IMR-90 (cell line): Measurements from ENCODE around the gene CBS. TPM values are rescaled to one million over a fixed set of nuclear protein-coding genes. Genes with fewer than 3 reads are reported as not detected.
"Not testable (repeated sequence)": the region's sequence is repeated elsewhere in the genome, so short reads cannot be mapped to it uniquely, and the experiment has no call there.

Source experiments
- ATAC-seq: fragments of 200-7000 bp; cut with Tn5 transposase; 2 replicates; pipeline ENCODE4 v1.9.1; 2020; ENCODE audit warnings: low read depth, mild to moderate bottlenecking, moderate library complexity
- BruUV-seq: library from RNA; stranded (reverse); fragments of 400-500 nt; replicated peaks from 2 replicates; lab custom pipeline; 2021; lab: Mats Ljungman, UMichigan
- CTCF ChIA-PET: fragments of 300-600 bp; formaldehyde crosslinking; extraction: SDS; loops from one replicate; lab custom pipeline; 2021; ENCODE audit warnings: antibody characterized with exemption; lab: Yijun Ruan, JAX
- POLR2A ChIA-PET: fragments of 300-600 bp; sonication (Branson Sonifier 250); formaldehyde crosslinking; loops from one replicate; lab custom pipeline; 2022; ENCODE audit warnings: antibody characterized with exemption; ENCODE audit not compliant: unreplicated experiment; lab: Charles Lee
- DNase-seq: peaks from one replicate; pipeline ENCODE4 v3.0.0; 2013
- H2AFZ ChIP-seq: replicated peaks from 2 replicates; pipeline ENCODE3; 2013; ENCODE audit warnings: low read length, mild to moderate bottlenecking; ENCODE audit not compliant: poor library complexity
- H2AK5ac ChIP-seq: 2 replicates; pipeline ENCODE4 v1.6.1; 2013; ENCODE audit warnings: low read depth, low read length, inconsistent platforms
- H2AK9ac ChIP-seq: replicated peaks from 2 replicates; pipeline ENCODE3; 2013; ENCODE audit warnings: mild to moderate bottlenecking, low read depth, low read length, moderate library complexity; ENCODE audit not compliant: poor library complexity
- H2BK120ac ChIP-seq: 2 replicates; pipeline ENCODE4 v1.6.1; 2013; ENCODE audit warnings: low read depth, low read length, inconsistent platforms
- H2BK15ac ChIP-seq: 3 replicates; pipeline ENCODE4 v1.6.1; 2013; ENCODE audit warnings: low read depth, low read length, inconsistent platforms
- H2BK20ac ChIP-seq: 2 replicates; pipeline ENCODE4 v1.6.1; 2013; ENCODE audit warnings: low read depth, mild to moderate bottlenecking, inconsistent platforms, low read length, moderate library complexity
- H2BK5ac ChIP-seq: 2 replicates; pipeline ENCODE4 v1.6.1; 2013; ENCODE audit warnings: mild to moderate bottlenecking, low read depth, low read length, inconsistent platforms; ENCODE audit not compliant: poor library complexity, severe bottlenecking
- H3K14ac ChIP-seq: replicated peaks from 2 replicates; pipeline ENCODE4 v1.6.1; 2013; ENCODE audit warnings: low read depth, low read length, inconsistent platforms
- H3K18ac ChIP-seq: 2 replicates; pipeline ENCODE4 v1.6.1; 2013; ENCODE audit warnings: low read depth, low read length, control low read depth
- H3K23ac ChIP-seq: 2 replicates; pipeline ENCODE4 v1.6.1; 2013; ENCODE audit warnings: low read depth, low read length, inconsistent platforms
- H3K27ac ChIP-seq: 2 replicates; pipeline ENCODE4 v1.5.1; 2013; ENCODE audit warnings: mild to moderate bottlenecking, control low read depth, low read length; ENCODE audit not compliant: insufficient read depth
- H3K27me3 ChIP-seq: 2 replicates; pipeline ENCODE4 v1.6.1; 2013; ENCODE audit warnings: low read length; ENCODE audit not compliant: control insufficient read depth, insufficient read depth
- H3K36me3 ChIP-seq: 2 replicates; pipeline ENCODE4 v1.6.1; 2013; ENCODE audit warnings: low read length, mixed read lengths; ENCODE audit not compliant: control insufficient read depth, insufficient read depth
- H3K4ac ChIP-seq: 2 replicates; pipeline ENCODE4 v1.6.1; 2013; ENCODE audit warnings: low read depth, low read length, inconsistent platforms
- H3K4me1 ChIP-seq: 2 replicates; pipeline ENCODE4 v1.6.1; 2013; ENCODE audit warnings: low read length, mixed read lengths; ENCODE audit not compliant: control insufficient read depth, insufficient read depth
- H3K4me2 ChIP-seq: 2 replicates; pipeline ENCODE4 v1.6.1; 2013; ENCODE audit warnings: low read depth, mild to moderate bottlenecking, control low read depth, low read length, moderate library complexity
- H3K4me3 ChIP-seq: 2 replicates; pipeline ENCODE4 v1.5.1; 2013; ENCODE audit warnings: low read depth, mild to moderate bottlenecking, control low read depth, low read length, moderate library complexity; ENCODE audit not compliant: insufficient read depth
- H3K56ac ChIP-seq: 2 replicates; pipeline ENCODE4 v1.6.1; 2013; ENCODE audit warnings: low read length, inconsistent platforms; ENCODE audit not compliant: insufficient read depth; ENCODE audit errors: extremely low read depth
- H3K79me1 ChIP-seq, 2 experiments: 2 replicates each; pipeline ENCODE4 v1.6.1; 2013; ENCODE audit warnings: low read length in 2 of 2, inconsistent platforms in 1 of 2, low read depth in 1 of 2
- H3K9ac ChIP-seq: 2 replicates; pipeline ENCODE4 v1.6.1; 2013; ENCODE audit warnings: low read depth, low read length, control low read depth
- H3K9me1 ChIP-seq: 2 replicates; pipeline ENCODE4 v1.6.1; 2013; ENCODE audit warnings: low read length, inconsistent platforms; ENCODE audit not compliant: insufficient read depth
- H3K9me3 ChIP-seq: 2 replicates; pipeline ENCODE4 v1.6.1; 2013; ENCODE audit warnings: low read length; ENCODE audit not compliant: control insufficient read depth, insufficient read depth
- H4K20me1 ChIP-seq: 2 replicates; pipeline ENCODE4 v1.6.1; 2013; ENCODE audit warnings: low read length, inconsistent platforms; ENCODE audit not compliant: insufficient read depth
- H4K5ac ChIP-seq: 2 replicates; pipeline ENCODE4 v1.6.1; 2013; ENCODE audit warnings: mild to moderate bottlenecking, low read depth, low read length, control low read depth
- H4K8ac ChIP-seq, 2 experiments: 2 replicates each; pipeline ENCODE4 v1.6.1; 2013; ENCODE audit warnings: low read depth in 2 of 2, low read length in 2 of 2, control low read depth in 1 of 2, inconsistent platforms in 1 of 2
- H4K91ac ChIP-seq: 2 replicates; pipeline ENCODE4 v1.6.1; 2013; ENCODE audit warnings: low read depth, low read length, inconsistent platforms; ENCODE audit not compliant: insufficient read depth
- WGBS, 2 experiments: methylation state at CpG; one replicate each; pipeline versions ENCODE4 v1.1.5 to v1.1.7; 2013; ENCODE audit warnings: missing lambda C conversion rate in 2 of 2; ENCODE audit not compliant: insufficient read length in 1 of 2; ENCODE audit errors: extremely low coverage in 2 of 2; 5-methylcytosine and 5-hydroxymethylcytosine counted together
- dilution Hi-C: fragments of 300-500 bp; cut with HindIII; formaldehyde crosslinking; loops from one replicate; pipeline ENCODE4 v1.14.3; 2018; ENCODE audit warnings: low sequenced_read_pairs; ENCODE audit not compliant: unreplicated experiment
- in situ Hi-C: fragments of 300-500 bp; cut with MboI; formaldehyde crosslinking; loops from 3 replicates; pipeline ENCODE4 v1.14.3; 2019; ENCODE audit warnings: low sequenced_read_pairs, inconsistent platforms, mixed read lengths
- intact Hi-C: fragments of 100-400 bp; cut with micrococcal nuclease; formaldehyde crosslinking; loops from 2 replicates; pipeline ENCODE4 v1.10.0; 2022
- polyA plus RNA-seq, 3 experiments: library from polyadenylated mRNA; depleted of rRNA; stranded (reverse); fragments of >200 nt; gene quantifications; 2 replicates each; pipeline ENCODE4 v1.2.3, GENCODE V29; 2012; ENCODE audit warnings: low replicate concordance in 1 of 3
- total RNA-seq: library from RNA; depleted of rRNA; stranded (reverse); fragments of >200 nt; gene quantifications from 2 replicates; pipeline ENCODE4 v1.2.3, GENCODE V29; 2012

The CBS gene
- total and polyA plus RNA-seq, 2 of the 4 experiments (the other 2 are of a cell fraction), result 38.5 to 54.3 TPM

DNA sequence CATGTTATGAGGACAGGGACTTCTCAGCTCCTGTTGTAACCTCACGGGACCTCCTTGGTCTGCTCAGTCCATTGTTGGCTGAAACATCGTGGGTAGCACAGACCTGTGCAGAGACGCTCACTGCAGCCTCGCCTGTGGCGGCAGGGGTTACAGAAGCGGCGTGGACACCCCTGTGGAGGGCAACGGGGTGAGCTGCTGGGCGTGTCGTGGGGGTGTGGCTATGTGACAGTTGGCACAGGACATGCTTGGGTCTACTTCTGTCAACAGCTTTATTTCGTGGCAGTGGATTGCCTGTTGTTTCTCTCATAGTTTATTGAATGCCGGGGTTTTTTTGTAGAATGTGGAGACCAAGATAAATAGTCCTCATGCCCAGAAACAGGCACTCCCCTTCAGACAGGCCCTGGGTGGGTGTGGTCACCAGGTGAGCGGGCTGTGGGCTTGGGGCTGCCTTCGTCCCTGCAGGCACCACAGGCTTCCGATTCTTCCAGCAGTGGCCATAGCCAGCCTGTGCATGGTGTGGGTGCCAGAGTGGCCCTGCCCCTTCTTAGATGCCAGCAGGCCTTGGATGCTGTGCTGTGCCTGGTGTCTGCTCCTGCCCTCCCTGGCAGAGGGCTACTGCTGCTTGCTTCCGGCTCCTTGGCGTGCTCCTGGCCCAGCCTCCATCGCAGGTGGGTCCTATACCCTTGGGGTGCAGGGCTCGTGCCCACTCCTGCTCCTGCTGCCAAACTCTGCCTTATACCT lies 37.5 kb downstream of the CBS start:
- H3K9me1 ChIP-seq, H3K36me3 ChIP-seq, BruUV-seq, intact Hi-C loops, ATAC-seq, dilution Hi-C loops, in situ Hi-C loops, H3K18ac ChIP-seq, H3K4me1 ChIP-seq, H3K27ac ChIP-seq, H3K9me3 ChIP-seq, H2AFZ ChIP-seq, H4K5ac ChIP-seq, H2AK5ac ChIP-seq, POLR2A ChIA-PET, H2BK15ac ChIP-seq, H3K56ac ChIP-seq, H3K4ac ChIP-seq, H3K79me1 ChIP-seq, H2BK20ac ChIP-seq, H3K4me3 ChIP-seq, H2BK120ac ChIP-seq, H2AK9ac ChIP-seq, H3K27me3 ChIP-seq, H3K14ac ChIP-seq, H2BK5ac ChIP-seq, H3K9ac ChIP-seq, H3K23ac ChIP-seq, CTCF ChIA-PET, H3K4me2 ChIP-seq, H4K91ac ChIP-seq, DNase-seq, H4K20me1 ChIP-seq, H4K8ac ChIP-seq: not testable (repeated sequence)
- no CpG with 5 or more reads among the region's 19 CpGs for WGBS, 2 experiments

DNA sequence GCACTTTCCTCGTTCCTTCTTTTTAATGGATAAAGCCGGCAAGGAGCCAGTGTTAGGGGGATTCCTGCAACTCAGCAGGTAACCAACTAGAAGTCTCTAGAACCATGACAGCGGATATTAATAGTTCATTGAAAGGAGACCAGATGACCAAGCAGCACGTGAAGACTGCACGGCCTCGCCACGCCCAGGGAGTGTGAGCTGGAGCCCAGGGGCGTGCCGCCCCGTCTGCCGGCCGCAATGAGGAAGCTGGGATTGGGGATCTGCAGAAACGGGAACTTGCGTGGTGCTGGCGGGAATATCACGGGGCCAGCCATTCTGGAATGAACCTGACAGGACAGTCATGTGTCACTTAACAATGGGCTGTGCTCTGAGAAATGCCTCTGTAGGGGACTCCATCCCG lies 38.7 kb downstream of the CBS start:
- DNase-seq, H3K9me1 ChIP-seq, POLR2A ChIA-PET, H3K36me3 ChIP-seq, BruUV-seq, H2BK20ac ChIP-seq, CTCF ChIA-PET, H3K18ac ChIP-seq, H3K14ac ChIP-seq, H3K79me1 ChIP-seq, H3K9me3 ChIP-seq, H4K5ac ChIP-seq, H3K27ac ChIP-seq, H3K4me2 ChIP-seq, H2BK15ac ChIP-seq, H4K20me1 ChIP-seq, ATAC-seq, H3K4me3 ChIP-seq, H2BK5ac ChIP-seq, H3K56ac ChIP-seq, H4K8ac ChIP-seq, H3K27me3 ChIP-seq, intact Hi-C loops, H3K9ac ChIP-seq, H2AK9ac ChIP-seq, in situ Hi-C loops, H3K4ac ChIP-seq, H3K4me1 ChIP-seq, H2AFZ ChIP-seq, H2BK120ac ChIP-seq, dilution Hi-C loops, H3K23ac ChIP-seq, H2AK5ac ChIP-seq, H4K91ac ChIP-seq: not testable (repeated sequence)
- WGBS, 2 experiments, result no CpG with 5 or more reads among the region's 17 CpGs
